Suprapubic skin (tissue), 4 donors: Measurements from ENCODE around the gene DTL. TPM values are rescaled to one million over a fixed set of nuclear protein-coding genes. Genes with fewer than 3 reads are reported as not detected.

Experiments
- DNase-seq, 2 donors: peaks; one replicate each; pipeline ENCODE4 v3.0.0-alpha.2; 2019; ENCODE audit warnings: low spot score in 2 of 2
- H3K27ac ChIP-seq: fragments of 200-600 bp; sonication (generic); one replicate; pipeline ENCODE4 v1.5.1; 2019
- H3K27me3 ChIP-seq: fragments of 200-600 bp; sonication (generic); one replicate; pipeline ENCODE4 v1.5.1; 2019
- H3K36me3 ChIP-seq: fragments of 200-600 bp; sonication (generic); one replicate; pipeline ENCODE4 v1.5.1; 2019
- H3K4me1 ChIP-seq: fragments of 200-600 bp; sonication (generic); one replicate; pipeline ENCODE4 v1.5.1; 2019
- H3K4me3 ChIP-seq: fragments of 200-600 bp; sonication (generic); one replicate; pipeline ENCODE4 v1.5.1; 2019; ENCODE audit warnings: mild to moderate bottlenecking
- H3K9me3 ChIP-seq: fragments of 200-600 bp; sonication (generic); one replicate; pipeline ENCODE4 v1.5.1; 2019
- CTCF ChIP-seq, 2 donors: fragments of 200-600 bp in 1 of 2; fragments of 450-650 bp in 1 of 2; sonication (generic) in 1 of 2; IDR thresholded peaks; one replicate each; pipeline ENCODE4 v1.5.1; 2016 to 2019; ENCODE audit warnings: antibody characterized with exemption in 2 of 2, mild to moderate bottlenecking in 1 of 2, moderate library complexity in 1 of 2
- EP300 ChIP-seq: sonication (generic); formaldehyde crosslinking; IDR thresholded peaks from one replicate; pipeline ENCODE4 v1.6.1; 2017; ENCODE audit warnings: antibody characterized with exemption
- POLR2A ChIP-seq, 2 donors: fragments of 450-650 bp; IDR thresholded peaks; one replicate each; pipeline ENCODE4 v1.6.1; 2017; ENCODE audit warnings: antibody characterized with exemption in 2 of 2, mild to moderate bottlenecking in 2 of 2, moderate library complexity in 2 of 2
- POLR2AphosphoS5 ChIP-seq, 3 donors: sonication (generic); formaldehyde crosslinking; IDR thresholded peaks; one replicate each; pipeline ENCODE4 v1.6.1; 2017; ENCODE audit warnings: antibody characterized with exemption in 3 of 3
- WGBS: methylation state at CpG from one replicate; pipeline ENCODE4 v1.1.5; 2018; 5-methylcytosine and 5-hydroxymethylcytosine counted together
- total RNA-seq, 4 donors: library from RNA; depleted of rRNA; stranded (reverse); fragments of >200 nt; gene quantifications; one replicate each; pipeline ENCODE4 v1.1.0, GENCODE V29; 2016

The DTL gene
- total RNA-seq, 4 donors from 2014 or later: 0.89 to 7.1 (median 4.4) TPM

- H3K36me3 ChIP-seq: no peaks in the 10 kb centered on the region
- H3K9me3 ChIP-seq: no peaks in the 10 kb centered on the region
- H3K4me3 ChIP-seq: no peak overlapping the region
- H3K27me3 ChIP-seq: no peaks in the 10 kb centered on the region
- H3K27ac ChIP-seq: no peak overlapping the region
- TF ChIP-seq EP300 (no peak), POLR2AphosphoS5 (IDR thresholded peaks at IDR 0.05) (no peak), POLR2A (IDR thresholded peaks at IDR 0.05) (no peak), CTCF (IDR thresholded peaks at IDR 0.05) (no peak)
- WGBS: 65% methylated on average over 3 of the region's 3 CpGs
- no peaks in the 10 kb centered on the region for H3K4me1 ChIP-seq
- no peak for DNase-seq
Measured at GRCh38 chr1:212074856-212075255, 39.3 kb downstream of the DTL start.

GRCh38 chr1:212077028-212077427, 41.5 kb downstream of the DTL start:
- H3K36me3 ChIP-seq: no peaks in the 10 kb centered on the region
- H3K9me3 ChIP-seq: no peaks in the 10 kb centered on the region
- no peak for TF ChIP-seq EP300
- TF ChIP-seq POLR2AphosphoS5 (IDR thresholded peaks at IDR 0.05): no peak
- no peak for TF ChIP-seq CTCF (IDR thresholded peaks at IDR 0.05)
- TF ChIP-seq POLR2A (IDR thresholded peaks at IDR 0.05): no peak
- no peak overlapping the region for H3K4me3 ChIP-seq
- WGBS: 59% methylated on average over 2 of the region's 2 CpGs
- no peaks in the 10 kb centered on the region for H3K27me3 ChIP-seq
- H3K27ac ChIP-seq: no peak overlapping the region
- H3K4me1 ChIP-seq: no peaks in the 10 kb centered on the region
- DNase-seq: no peak

GRCh38 chr1:212078826-212079225, 43.3 kb downstream of the DTL start:
- no peaks in the 10 kb centered on the region for H3K27me3 ChIP-seq
- H3K4me1 ChIP-seq: no peaks in the 10 kb centered on the region
- no peak overlapping the region for H3K27ac ChIP-seq
- H3K4me3 ChIP-seq: no peak overlapping the region
- DNase-seq: no peak
- 71% methylated on average over 2 of the region's 2 CpGs for WGBS
- H3K36me3 ChIP-seq: no peaks in the 10 kb centered on the region
- TF ChIP-seq POLR2AphosphoS5 (IDR thresholded peaks at IDR 0.05) (no peak), CTCF (IDR thresholded peaks at IDR 0.05) (no peak), POLR2A (IDR thresholded peaks at IDR 0.05) (no peak), EP300 (no peak)
- no peaks in the 10 kb centered on the region for H3K9me3 ChIP-seq

- H3K4me3 ChIP-seq: no peak overlapping the region
- 88% methylated on average over 2 of the region's 2 CpGs for WGBS
- TF ChIP-seq POLR2A (IDR thresholded peaks at IDR 0.05) (no peak), EP300 (no peak), CTCF (IDR thresholded peaks at IDR 0.05) (no peak), POLR2AphosphoS5 (IDR thresholded peaks at IDR 0.05) (no peak)
- DNase-seq: no peak
- H3K9me3 ChIP-seq: no peaks in the 10 kb centered on the region
- no peaks in the 10 kb centered on the region for H3K27me3 ChIP-seq
- peaks cover 1% of the 10 kb centered on the region for H3K4me1 ChIP-seq
- H3K27ac ChIP-seq: no peak overlapping the region
- no peaks in the 10 kb centered on the region for H3K36me3 ChIP-seq
Measured at GRCh38 chr1:212082765-212083406, 47.3 kb downstream of the DTL start.

GRCh38 chr1:212089560-212090163, 54.1 kb downstream of the DTL start:
- no peaks in the 10 kb centered on the region for H3K9me3 ChIP-seq
- no peak overlapping the region for H3K27ac ChIP-seq
- no peak for TF ChIP-seq CTCF (IDR thresholded peaks at IDR 0.05)
- no peak for TF ChIP-seq POLR2AphosphoS5 (IDR thresholded peaks at IDR 0.05)
- no peak for TF ChIP-seq EP300
- no peak for TF ChIP-seq POLR2A (IDR thresholded peaks at IDR 0.05)
- H3K36me3 ChIP-seq: no peaks in the 10 kb centered on the region
- no peaks in the 10 kb centered on the region for H3K27me3 ChIP-seq
- 83% methylated on average over 3 of the region's 3 CpGs for WGBS
- peaks cover 16% of the 10 kb centered on the region for H3K4me1 ChIP-seq
- H3K4me3 ChIP-seq: no peak overlapping the region
- DNase-seq: no peak
